GM12878 (cell line): ENCODE results near the gene EDC3. TPM values are rescaled to one million over a fixed set of nuclear protein-coding genes. Genes with fewer than 3 reads are reported as not detected.

ENCODE experiments used
- ATAC-seq: fragments of 200-7000 bp; cut with Tn5 transposase; 3 replicates; pipeline ENCODE4 v1.9.1; 2020; ENCODE audit warnings: mild to moderate bottlenecking, moderate library complexity
- BruUV-seq: library from RNA; stranded (reverse); fragments of 400-500 nt; replicated peaks from 2 replicates; lab custom pipeline; 2021; lab: Mats Ljungman, UMichigan
- CTCF ChIA-PET: fragments of 300-600 bp; sonication (Branson Sonifier 250); formaldehyde crosslinking; extraction: SDS; loops from one replicate; lab custom pipeline; 2021; ENCODE audit warnings: inconsistent platforms; lab: Yijun Ruan, JAX
- POLR2A ChIA-PET: fragments of 350-600 bp; formaldehyde crosslinking; extraction: SDS; loops from one replicate; lab custom pipeline; 2021; ENCODE audit warnings: inconsistent platforms; lab: Charles Lee
- RAD21 ChIA-PET: fragments of 300-600 bp; sonication (Branson Sonifier 250); formaldehyde crosslinking; loops from one replicate; lab custom pipeline; 2023; ENCODE audit warnings: antibody characterized with exemption; ENCODE audit not compliant: unreplicated experiment; lab: Charles Lee
- SMC1A ChIA-PET: fragments of 300-600 bp; sonication (Branson Sonifier 250); formaldehyde crosslinking; loops from one replicate; lab custom pipeline; 2023; ENCODE audit not compliant: unreplicated experiment, uncharacterized antibody; lab: Charles Lee
- DNase-seq: peaks from one replicate; pipeline ENCODE4 v3.0.0-alpha.2; 2011; ENCODE audit warnings: low read depth, low spot score
- FAIRE-seq: peaks from 3 replicates; lab custom pipeline; 2011; peaks lifted over from hg19 to GRCh38; lab: Jason Lieb, UNC
- H2AFZ ChIP-seq: 2 replicates; pipeline ENCODE4 v1.6.0; 2011; ENCODE audit warnings: low read depth, low read length, control low read depth; ENCODE audit not compliant: control insufficient read depth
- H3K27ac ChIP-seq: 2 replicates; pipeline ENCODE4 v1.5.1; 2011; ENCODE audit warnings: control low read depth; ENCODE audit not compliant: control insufficient read depth, insufficient read depth
- H3K27me3 ChIP-seq, 2 experiments: replicated peaks in 1 of 2; 2 replicates each; pipeline versions ENCODE4 v1.6.0 to v1.6.1; 2011; ENCODE audit warnings: low read length in 1 of 2; ENCODE audit not compliant: control insufficient read depth in 2 of 2, insufficient read depth in 2 of 2
- H3K36me3 ChIP-seq, 2 experiments: 2 replicates each; pipeline ENCODE4 v1.5.1; 2011; ENCODE audit warnings: low read length in 1 of 2; ENCODE audit not compliant: control insufficient read depth in 2 of 2, insufficient read depth in 2 of 2
- H3K4me1 ChIP-seq: 2 replicates; pipeline ENCODE4 v1.6.1; 2011; ENCODE audit warnings: mild to moderate bottlenecking, low read length, moderate library complexity, mixed read lengths; ENCODE audit not compliant: control insufficient read depth, insufficient read depth
- H3K4me2 ChIP-seq: 2 replicates; pipeline ENCODE4 v1.6.0; 2011; ENCODE audit warnings: control low read depth; ENCODE audit not compliant: control insufficient read depth, insufficient read depth
- H3K4me3 ChIP-seq: fragments of 200-600 bp; sonication (generic); 2 replicates; pipeline ENCODE4 v1.5.1; 2016
- H3K79me2 ChIP-seq: 2 replicates; pipeline ENCODE4 v1.6.0; 2011; ENCODE audit warnings: low read length; ENCODE audit not compliant: control insufficient read depth, insufficient read depth
- H3K9ac ChIP-seq: 2 replicates; pipeline ENCODE4 v1.8.0; 2011; ENCODE audit warnings: low read length, control low read depth, mixed read lengths; ENCODE audit not compliant: control insufficient read depth, insufficient read depth
- H3K9me3 ChIP-seq: replicated peaks from 3 replicates; pipeline ENCODE4 v1.5.1; 2011; ENCODE audit warnings: mild to moderate bottlenecking, low read length; ENCODE audit not compliant: control insufficient read depth, insufficient read depth
- H4K20me1 ChIP-seq: 2 replicates; pipeline ENCODE4 v1.6.0; 2011; ENCODE audit not compliant: control insufficient read depth, insufficient read depth
- BRCA1 ChIP-seq: IDR thresholded peaks from 2 replicates; pipeline ENCODE4 v1.6.1; 2011; ENCODE audit warnings: low read depth, low read length, improper control_type of control experiment
- CBX3 ChIP-seq: fragments of 200-600 bp; sonication (generic); IDR thresholded peaks from 2 replicates; pipeline ENCODE4 v1.6.1; 2016; ENCODE audit warnings: low read depth, borderline replicate concordance
- CHD4 ChIP-seq: fragments of 200-600 bp; sonication (generic); IDR thresholded peaks from 2 replicates; pipeline ENCODE4 v1.6.1; 2016; ENCODE audit warnings: mild to moderate bottlenecking
- EP300 ChIP-seq, 2 experiments: fragments of 150-350 bp in 1 of 2; IDR thresholded peaks; 2 replicates each; pipeline ENCODE4 v1.6.1; 2011 to 2012; ENCODE audit warnings: low read depth in 2 of 2, low read length in 2 of 2, borderline replicate concordance in 1 of 2, improper control_type of control experiment in 1 of 2, inconsistent platforms in 1 of 2; ENCODE audit not compliant: control insufficient read depth in 1 of 2
- GABPA ChIP-seq: IDR thresholded peaks from 2 replicates; pipeline ENCODE4 v1.6.1; 2014; ENCODE audit warnings: antibody characterized with exemption, low read depth, mild to moderate bottlenecking, inconsistent platforms
- HDGF ChIP-seq: fragments of 450-650 bp; IDR thresholded peaks from 2 replicates; pipeline ENCODE4 v1.6.1; 2016; ENCODE audit warnings: antibody characterized with exemption
- NFIC ChIP-seq: IDR thresholded peaks from 2 replicates; pipeline ENCODE4 v1.6.1; 2012; ENCODE audit warnings: low read depth, mild to moderate bottlenecking, inconsistent platforms, low read length, moderate library complexity
- NFYB ChIP-seq: IDR thresholded peaks from 2 replicates; pipeline ENCODE4 v1.6.1; 2011; ENCODE audit warnings: low read depth, mild to moderate bottlenecking, low read length, improper control_type of control experiment, moderate library complexity; ENCODE audit not compliant: insufficient read depth
- SMC3 ChIP-seq: IDR thresholded peaks from 2 replicates; pipeline ENCODE4 v1.6.1; 2011; ENCODE audit warnings: low read length, improper control_type of control experiment, borderline replicate concordance
- TBL1XR1 ChIP-seq: IDR thresholded peaks from 2 replicates; pipeline ENCODE4 v1.6.1; 2012; ENCODE audit warnings: low read depth, low read length, improper control_type of control experiment
- WGBS: methylation state at CpG from one replicate; pipeline ENCODE4 v1.1.6; 2016; ENCODE audit warnings: low lambda C conversion rate; ENCODE audit not compliant: insufficient replicate concordance, insufficient coverage; ENCODE audit errors: missing lambda C conversion rate; 5-methylcytosine and 5-hydroxymethylcytosine counted together
- in situ Hi-C: fragments of 300-500 bp; cut with MboI; formaldehyde crosslinking; loops from 9 replicates; pipeline ENCODE4 v1.14.3; 2018; ENCODE audit warnings: mixed read lengths
- intact Hi-C: fragments of 100-400 bp; cut with micrococcal nuclease; formaldehyde crosslinking; loops from one replicate; pipeline ENCODE4 v1.14.2; 2022; ENCODE audit not compliant: unreplicated experiment
- polyA plus RNA-seq, 11 experiments: library from polyadenylated mRNA; depleted of rRNA in 4 of 11; unstranded in 6 of 11; stranded (reverse) in 5 of 11; fragments of >200 nt; fragmentation: Nextera tagmentation in 4 of 11; fragmentation: Illumina TruSeq in 1 of 11; extraction: Ambion mirVana in 4 of 11; extraction: Trizol in 1 of 11; gene quantifications; 1 replicate in 1 of 11; 2 replicates in 10 of 11; pipeline versions ENCODE4 v1.2.1 to v1.2.3, GENCODE V29; 2011 to 2016; ENCODE audit warnings: inconsistent platforms in 2 of 11, missing spikeins in 2 of 11, low read depth in 1 of 11
- total RNA-seq, 4 experiments: library from RNA; depleted of rRNA in 3 of 4; stranded (reverse); fragments of >200 nt in 3 of 4; fragmentation: Illumina TruSeq in 1 of 4; extraction: Trizol in 1 of 4; gene quantifications; 2 replicates each; pipeline versions ENCODE4 v1.2.1 to v1.2.3, GENCODE V29; 2013 to 2021
- TF ChIP-seq, protein P1 (sequence below): IDR thresholded peaks from 2 replicates; pipeline ENCODE4 v1.6.1; 2011; ENCODE audit warnings: mild to moderate bottlenecking, low read depth, low read length, moderate library complexity; ENCODE audit not compliant: insufficient replicate concordance
- TF ChIP-seq, protein P2 (sequence below): fragments of 450-650 bp; IDR thresholded peaks from 2 replicates; pipeline ENCODE4 v1.6.1; 2016; ENCODE audit warnings: mild to moderate bottlenecking

Gene EDC3
- total and polyA plus RNA-seq, 10 of the 15 experiments (the other 5 are each of a cell fraction or from before 2014, with no cell fraction given), result 11.8 to 48.4 (median 35.3) TPM

DNA sequence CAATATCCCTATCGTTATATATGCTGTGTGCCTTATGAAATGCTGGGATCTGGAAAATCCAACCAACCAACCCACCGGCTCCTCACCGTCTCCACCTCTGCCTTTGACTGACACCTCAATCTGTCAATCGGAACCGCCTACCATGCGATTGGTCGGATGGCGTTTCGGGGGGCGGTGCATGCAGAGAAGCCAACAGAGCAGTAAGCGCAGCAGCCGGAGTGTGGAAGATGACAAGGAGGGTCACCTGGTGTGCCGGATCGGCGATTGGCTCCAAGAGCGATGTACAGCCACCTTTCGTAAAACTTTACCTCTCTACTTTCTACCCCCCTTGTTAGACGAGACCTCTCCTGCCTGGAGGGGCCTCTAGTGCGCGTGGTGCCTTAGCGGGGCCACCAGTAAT is 73.9 kb downstream of the EDC3 start:
- in situ Hi-C loops (loop anchor here (5.0 kb wide), 1 partner anchor 245 kb away; no protein-coding TSS in a partner anchor), intact Hi-C loops (loop anchor here (2.0 kb wide), 1 partner anchor 247 kb away; no protein-coding TSS in a partner anchor)
- H3K9ac ChIP-seq, result no peak overlapping the region
- ChIA-PET CTCF (interaction anchor here (0.8 to 18.5 kb wide), 9 partner anchors 9 to 261 kb away, joined by 3 to 206 read pairs (median 4); no protein-coding TSS in a partner anchor), POLR2A (interaction anchor here (0.6 kb wide), 1 partner anchor 64 kb away, joined by 3 read pairs; no protein-coding TSS in a partner anchor), RAD21 (no interaction called here), SMC1A (interaction anchor here (0.8 to 2.0 kb wide), 4 partner anchors 10 to 247 kb away, joined by 3 to 6 read pairs (median 4); no protein-coding TSS in a partner anchor)
- TF ChIP-seq, protein P1, sequence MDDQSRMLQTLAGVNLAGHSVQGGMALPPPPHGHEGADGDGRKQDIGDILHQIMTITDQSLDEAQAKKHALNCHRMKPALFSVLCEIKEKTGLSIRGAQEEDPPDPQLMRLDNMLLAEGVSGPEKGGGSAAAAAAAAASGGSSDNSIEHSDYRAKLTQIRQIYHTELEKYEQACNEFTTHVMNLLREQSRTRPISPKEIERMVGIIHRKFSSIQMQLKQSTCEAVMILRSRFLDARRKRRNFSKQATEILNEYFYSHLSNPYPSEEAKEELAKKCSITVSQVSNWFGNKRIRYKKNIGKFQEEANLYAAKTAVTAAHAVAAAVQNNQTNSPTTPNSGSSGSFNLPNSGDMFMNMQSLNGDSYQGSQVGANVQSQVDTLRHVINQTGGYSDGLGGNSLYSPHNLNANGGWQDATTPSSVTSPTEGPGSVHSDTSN, result peak; percentile 80
- TF ChIP-seq TBL1XR1 (no peak), SMC3 (no peak), CHD4 (no peak), GABPA (no peak), NFIC (no peak), CBX3 (no peak), NFYB (0 out of 2 replicates have a peak, but pooled peaks have one; percentile 18), BRCA1 (no peak), EP300 (IDR thresholded peaks at IDR 0.05; ENCODE audit: borderline replicate concordance in 1 of 2, control insufficient read depth in 1 of 2, low read depth in 2 of 2, low read length in 2 of 2) (no peak), HDGF (no peak)
- TF ChIP-seq, protein P2, sequence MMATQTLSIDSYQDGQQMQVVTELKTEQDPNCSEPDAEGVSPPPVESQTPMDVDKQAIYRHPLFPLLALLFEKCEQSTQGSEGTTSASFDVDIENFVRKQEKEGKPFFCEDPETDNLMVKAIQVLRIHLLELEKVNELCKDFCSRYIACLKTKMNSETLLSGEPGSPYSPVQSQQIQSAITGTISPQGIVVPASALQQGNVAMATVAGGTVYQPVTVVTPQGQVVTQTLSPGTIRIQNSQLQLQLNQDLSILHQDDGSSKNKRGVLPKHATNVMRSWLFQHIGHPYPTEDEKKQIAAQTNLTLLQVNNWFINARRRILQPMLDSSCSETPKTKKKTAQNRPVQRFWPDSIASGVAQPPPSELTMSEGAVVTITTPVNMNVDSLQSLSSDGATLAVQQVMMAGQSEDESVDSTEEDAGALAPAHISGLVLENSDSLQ, result peak; percentile 83
- no TSS peak for BruUV-seq
- peaks cover 26% of the 10 kb centered on the region for H4K20me1 ChIP-seq
- no peak for ATAC-seq
- DNase-seq, result no peak
- no peak overlapping the region for H2AFZ ChIP-seq
- H3K4me1 ChIP-seq, result peaks cover 32% of the 10 kb centered on the region
- H3K9me3 ChIP-seq, result no peaks in the 10 kb centered on the region
- FAIRE-seq, result no peak
- no peak overlapping the region for H3K27ac ChIP-seq
- no peaks in the 10 kb centered on the region for H3K27me3 ChIP-seq
- WGBS, result 96% methylated on average over 21 of the region's 21 CpGs
- no peak overlapping the region for H3K4me3 ChIP-seq
- H3K36me3 ChIP-seq, result peaks cover 69 to 70% of the 10 kb centered on the region in 2 experiments
- H3K4me2 ChIP-seq, result no peak overlapping the region
- H3K79me2 ChIP-seq, result peaks cover 52% of the 10 kb centered on the region
